Measurements from ENCODE around the gene POMC.

DNA sequence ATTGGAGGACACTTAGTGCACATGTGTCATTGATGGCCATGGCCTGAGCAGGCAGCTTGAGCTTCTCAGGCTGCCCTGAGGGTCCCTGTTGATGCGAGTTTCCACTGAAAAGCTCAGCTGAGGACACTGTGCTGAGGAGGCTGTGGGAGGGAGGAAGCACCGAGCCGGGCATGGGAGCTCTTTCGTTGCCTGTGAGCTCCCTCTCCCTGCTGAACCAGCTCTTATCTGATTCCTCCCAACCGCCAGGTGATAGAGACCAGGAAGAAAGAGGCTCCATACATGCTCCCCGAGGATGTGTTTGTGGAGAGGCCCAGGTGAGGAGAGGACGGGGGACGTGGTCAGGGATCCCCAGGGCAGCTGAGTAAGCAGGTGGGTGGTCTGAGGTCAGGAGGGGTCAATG, 27.3 kb downstream of the POMC start:
- no peak for TF ChIP-seq POLR2A (IDR thresholded peaks at IDR 0.05; ENCODE audit: extremely low read depth, insufficient read length)
- TF ChIP-seq, protein P1, sequence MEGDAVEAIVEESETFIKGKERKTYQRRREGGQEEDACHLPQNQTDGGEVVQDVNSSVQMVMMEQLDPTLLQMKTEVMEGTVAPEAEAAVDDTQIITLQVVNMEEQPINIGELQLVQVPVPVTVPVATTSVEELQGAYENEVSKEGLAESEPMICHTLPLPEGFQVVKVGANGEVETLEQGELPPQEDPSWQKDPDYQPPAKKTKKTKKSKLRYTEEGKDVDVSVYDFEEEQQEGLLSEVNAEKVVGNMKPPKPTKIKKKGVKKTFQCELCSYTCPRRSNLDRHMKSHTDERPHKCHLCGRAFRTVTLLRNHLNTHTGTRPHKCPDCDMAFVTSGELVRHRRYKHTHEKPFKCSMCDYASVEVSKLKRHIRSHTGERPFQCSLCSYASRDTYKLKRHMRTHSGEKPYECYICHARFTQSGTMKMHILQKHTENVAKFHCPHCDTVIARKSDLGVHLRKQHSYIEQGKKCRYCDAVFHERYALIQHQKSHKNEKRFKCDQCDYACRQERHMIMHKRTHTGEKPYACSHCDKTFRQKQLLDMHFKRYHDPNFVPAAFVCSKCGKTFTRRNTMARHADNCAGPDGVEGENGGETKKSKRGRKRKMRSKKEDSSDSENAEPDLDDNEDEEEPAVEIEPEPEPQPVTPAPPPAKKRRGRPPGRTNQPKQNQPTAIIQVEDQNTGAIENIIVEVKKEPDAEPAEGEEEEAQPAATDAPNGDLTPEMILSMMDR (IDR thresholded peaks at IDR 0.05; ENCODE audit: low read depth, low read length): no peak
